ENCODE data around the gene HSPG2. TPM values are rescaled to one million over a fixed set of nuclear protein-coding genes. Genes with fewer than 3 reads are reported as not detected.

The HSPG2 gene
- total and polyA plus RNA-seq, 2 of the 13 experiments (the other 11 are each of a cell fraction or from before 2014, with no cell fraction given): 9.1 to 13.1 TPM

DNA sequence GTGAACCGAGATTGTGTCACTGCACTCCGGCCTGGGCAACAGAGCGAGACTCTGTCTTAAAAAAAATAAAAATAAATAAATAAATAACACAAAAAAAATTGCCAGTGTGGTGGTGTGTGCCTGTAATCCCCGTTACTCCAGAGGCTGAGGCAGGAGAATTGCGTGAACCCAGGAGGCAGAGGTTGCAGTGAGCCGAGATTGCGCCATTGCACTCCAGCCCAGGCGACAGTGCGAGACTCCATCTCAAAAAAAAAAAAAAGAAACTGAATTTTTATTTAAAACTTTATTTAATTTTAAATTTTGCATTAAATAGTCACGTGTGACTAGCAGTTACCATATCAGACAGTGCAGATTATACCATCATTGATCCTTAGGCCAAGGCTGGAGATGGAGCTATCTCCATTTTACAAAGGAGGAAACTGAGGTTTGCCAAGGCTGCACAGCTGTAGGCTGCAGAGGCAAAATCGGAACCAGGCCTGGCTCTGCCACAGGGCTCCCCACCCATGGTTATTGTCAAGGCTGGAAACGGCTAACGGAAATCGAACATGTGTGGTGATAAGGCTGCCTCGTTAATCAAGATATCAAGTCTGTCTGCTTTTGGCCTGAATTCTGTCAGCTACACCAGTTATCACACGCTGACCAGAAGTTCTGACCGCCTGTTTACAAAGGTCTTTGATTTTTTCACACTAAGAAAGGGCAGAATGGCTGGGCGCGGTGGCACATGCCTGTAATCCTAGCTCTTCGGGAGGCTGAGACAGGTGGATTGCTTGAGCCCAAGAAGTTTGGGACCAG, 20.5 kb downstream of the HSPG2 start:
- intact Hi-C loops (cut with micrococcal nuclease; ENCODE audit: unreplicated experiment): no loop called here
- no peak overlapping the region for H3K27ac ChIP-seq (ENCODE audit: extremely low read length, insufficient read depth, low read length)
- H3K79me2 ChIP-seq (ENCODE audit: insufficient read depth, low read length): no peaks in the 10 kb centered on the region
- no peak for DNase-seq (ENCODE audit: low spot score)
- H3K4me2 ChIP-seq (ENCODE audit: low read depth, low read length): no peak overlapping the region
- no peak overlapping the region for H3K4me3 ChIP-seq (replicated peaks in 1 of 3; ENCODE audit: insufficient read depth in 1 of 3, low read depth in 2 of 3, low read length in 3 of 3)
- H4K20me1 ChIP-seq (ENCODE audit: insufficient read depth, low read length): no peaks in the 10 kb centered on the region
- in situ Hi-C loops (cut with HindIII; ENCODE audit: extremely low pct_ligation_motif_present, low pct_unique_long_range_greater_than_20kb): no loop called here
- no peak for ATAC-seq
- ChIA-PET POLR2A (no interaction called here), CTCF (ENCODE audit: low intra/inter-chr PET ratio, low total read pairs) (no interaction called here)
- no peaks in the 10 kb centered on the region for H3K36me3 ChIP-seq (replicated peaks in 1 of 2; ENCODE audit: control insufficient read depth in 1 of 2, insufficient read depth in 2 of 2, low read length in 2 of 2)
- no peaks in the 10 kb centered on the region for H3K9me3 ChIP-seq (ENCODE audit: low read length)
- H2AFZ ChIP-seq (ENCODE audit: low read length): no peak overlapping the region
- no peak for FAIRE-seq
- BruUV-seq (replicated peaks): no TSS peak
- H3K4me1 ChIP-seq (ENCODE audit: insufficient read depth, low read length): peaks cover 64% of the 10 kb centered on the region
- no peaks in the 10 kb centered on the region for H3K27me3 ChIP-seq (ENCODE audit: control insufficient read depth in 1 of 2, insufficient read depth in 2 of 2, low read length in 2 of 2)
- TF ChIP-seq, protein P1, sequence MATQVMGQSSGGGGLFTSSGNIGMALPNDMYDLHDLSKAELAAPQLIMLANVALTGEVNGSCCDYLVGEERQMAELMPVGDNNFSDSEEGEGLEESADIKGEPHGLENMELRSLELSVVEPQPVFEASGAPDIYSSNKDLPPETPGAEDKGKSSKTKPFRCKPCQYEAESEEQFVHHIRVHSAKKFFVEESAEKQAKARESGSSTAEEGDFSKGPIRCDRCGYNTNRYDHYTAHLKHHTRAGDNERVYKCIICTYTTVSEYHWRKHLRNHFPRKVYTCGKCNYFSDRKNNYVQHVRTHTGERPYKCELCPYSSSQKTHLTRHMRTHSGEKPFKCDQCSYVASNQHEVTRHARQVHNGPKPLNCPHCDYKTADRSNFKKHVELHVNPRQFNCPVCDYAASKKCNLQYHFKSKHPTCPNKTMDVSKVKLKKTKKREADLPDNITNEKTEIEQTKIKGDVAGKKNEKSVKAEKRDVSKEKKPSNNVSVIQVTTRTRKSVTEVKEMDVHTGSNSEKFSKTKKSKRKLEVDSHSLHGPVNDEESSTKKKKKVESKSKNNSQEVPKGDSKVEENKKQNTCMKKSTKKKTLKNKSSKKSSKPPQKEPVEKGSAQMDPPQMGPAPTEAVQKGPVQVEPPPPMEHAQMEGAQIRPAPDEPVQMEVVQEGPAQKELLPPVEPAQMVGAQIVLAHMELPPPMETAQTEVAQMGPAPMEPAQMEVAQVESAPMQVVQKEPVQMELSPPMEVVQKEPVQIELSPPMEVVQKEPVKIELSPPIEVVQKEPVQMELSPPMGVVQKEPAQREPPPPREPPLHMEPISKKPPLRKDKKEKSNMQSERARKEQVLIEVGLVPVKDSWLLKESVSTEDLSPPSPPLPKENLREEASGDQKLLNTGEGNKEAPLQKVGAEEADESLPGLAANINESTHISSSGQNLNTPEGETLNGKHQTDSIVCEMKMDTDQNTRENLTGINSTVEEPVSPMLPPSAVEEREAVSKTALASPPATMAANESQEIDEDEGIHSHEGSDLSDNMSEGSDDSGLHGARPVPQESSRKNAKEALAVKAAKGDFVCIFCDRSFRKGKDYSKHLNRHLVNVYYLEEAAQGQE (IDR thresholded peaks at IDR 0.05; ENCODE audit: borderline replicate concordance in 1 of 2, low read depth in 1 of 2, low read length in 2 of 2): no peak
- TF ChIP-seq, protein P2, sequence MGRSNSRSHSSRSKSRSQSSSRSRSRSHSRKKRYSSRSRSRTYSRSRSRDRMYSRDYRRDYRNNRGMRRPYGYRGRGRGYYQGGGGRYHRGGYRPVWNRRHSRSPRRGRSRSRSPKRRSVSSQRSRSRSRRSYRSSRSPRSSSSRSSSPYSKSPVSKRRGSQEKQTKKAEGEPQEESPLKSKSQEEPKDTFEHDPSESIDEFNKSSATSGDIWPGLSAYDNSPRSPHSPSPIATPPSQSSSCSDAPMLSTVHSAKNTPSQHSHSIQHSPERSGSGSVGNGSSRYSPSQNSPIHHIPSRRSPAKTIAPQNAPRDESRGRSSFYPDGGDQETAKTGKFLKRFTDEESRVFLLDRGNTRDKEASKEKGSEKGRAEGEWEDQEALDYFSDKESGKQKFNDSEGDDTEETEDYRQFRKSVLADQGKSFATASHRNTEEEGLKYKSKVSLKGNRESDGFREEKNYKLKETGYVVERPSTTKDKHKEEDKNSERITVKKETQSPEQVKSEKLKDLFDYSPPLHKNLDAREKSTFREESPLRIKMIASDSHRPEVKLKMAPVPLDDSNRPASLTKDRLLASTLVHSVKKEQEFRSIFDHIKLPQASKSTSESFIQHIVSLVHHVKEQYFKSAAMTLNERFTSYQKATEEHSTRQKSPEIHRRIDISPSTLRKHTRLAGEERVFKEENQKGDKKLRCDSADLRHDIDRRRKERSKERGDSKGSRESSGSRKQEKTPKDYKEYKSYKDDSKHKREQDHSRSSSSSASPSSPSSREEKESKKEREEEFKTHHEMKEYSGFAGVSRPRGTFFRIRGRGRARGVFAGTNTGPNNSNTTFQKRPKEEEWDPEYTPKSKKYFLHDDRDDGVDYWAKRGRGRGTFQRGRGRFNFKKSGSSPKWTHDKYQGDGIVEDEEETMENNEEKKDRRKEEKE (IDR thresholded peaks at IDR 0.05): no peak
- WGBS (ENCODE audit: low lambda C conversion rate): 97% methylated on average over 20 of the region's 20 CpGs
- no peak overlapping the region for H3K9ac ChIP-seq (ENCODE audit: insufficient read depth, low read depth, low read length)
